GM12878 (cell line): Measurements from ENCODE around the gene TLL2. TPM values are rescaled to one million over a fixed set of nuclear protein-coding genes. Genes with fewer than 3 reads are reported as not detected.

Source experiments
- ATAC-seq: fragments of 200-7000 bp; cut with Tn5 transposase; 3 replicates; pipeline ENCODE4 v1.9.1; 2020; ENCODE audit warnings: mild to moderate bottlenecking, moderate library complexity
- BruUV-seq: library from RNA; stranded (reverse); fragments of 400-500 nt; replicated peaks from 2 replicates; lab custom pipeline; 2021; lab: Mats Ljungman, UMichigan
- CTCF ChIA-PET: fragments of 300-600 bp; sonication (Branson Sonifier 250); formaldehyde crosslinking; extraction: SDS; loops from one replicate; lab custom pipeline; 2021; ENCODE audit warnings: inconsistent platforms; lab: Yijun Ruan, JAX
- POLR2A ChIA-PET: fragments of 350-600 bp; formaldehyde crosslinking; extraction: SDS; loops from one replicate; lab custom pipeline; 2021; ENCODE audit warnings: inconsistent platforms; lab: Charles Lee
- RAD21 ChIA-PET: fragments of 300-600 bp; sonication (Branson Sonifier 250); formaldehyde crosslinking; loops from one replicate; lab custom pipeline; 2023; ENCODE audit warnings: antibody characterized with exemption; ENCODE audit not compliant: unreplicated experiment; lab: Charles Lee
- SMC1A ChIA-PET: fragments of 300-600 bp; sonication (Branson Sonifier 250); formaldehyde crosslinking; loops from one replicate; lab custom pipeline; 2023; ENCODE audit not compliant: unreplicated experiment, uncharacterized antibody; lab: Charles Lee
- DNase-seq: peaks from one replicate; pipeline ENCODE4 v3.0.0-alpha.2; 2011; ENCODE audit warnings: low read depth, low spot score
- FAIRE-seq: peaks from 3 replicates; lab custom pipeline; 2011; peaks lifted over from hg19 to GRCh38; lab: Jason Lieb, UNC
- H2AFZ ChIP-seq: 2 replicates; pipeline ENCODE4 v1.6.0; 2011; ENCODE audit warnings: low read depth, low read length, control low read depth; ENCODE audit not compliant: control insufficient read depth
- H3K27ac ChIP-seq: 2 replicates; pipeline ENCODE4 v1.5.1; 2011; ENCODE audit warnings: control low read depth; ENCODE audit not compliant: control insufficient read depth, insufficient read depth
- H3K27me3 ChIP-seq, 2 experiments: replicated peaks in 1 of 2; 2 replicates each; pipeline versions ENCODE4 v1.6.0 to v1.6.1; 2011; ENCODE audit warnings: low read length in 1 of 2; ENCODE audit not compliant: control insufficient read depth in 2 of 2, insufficient read depth in 2 of 2
- H3K36me3 ChIP-seq, 2 experiments: 2 replicates each; pipeline ENCODE4 v1.5.1; 2011; ENCODE audit warnings: low read length in 1 of 2; ENCODE audit not compliant: control insufficient read depth in 2 of 2, insufficient read depth in 2 of 2
- H3K4me1 ChIP-seq: 2 replicates; pipeline ENCODE4 v1.6.1; 2011; ENCODE audit warnings: mild to moderate bottlenecking, low read length, moderate library complexity, mixed read lengths; ENCODE audit not compliant: control insufficient read depth, insufficient read depth
- H3K4me2 ChIP-seq: 2 replicates; pipeline ENCODE4 v1.6.0; 2011; ENCODE audit warnings: control low read depth; ENCODE audit not compliant: control insufficient read depth, insufficient read depth
- H3K4me3 ChIP-seq: fragments of 200-600 bp; sonication (generic); 2 replicates; pipeline ENCODE4 v1.5.1; 2016
- H3K79me2 ChIP-seq: 2 replicates; pipeline ENCODE4 v1.6.0; 2011; ENCODE audit warnings: low read length; ENCODE audit not compliant: control insufficient read depth, insufficient read depth
- H3K9ac ChIP-seq: 2 replicates; pipeline ENCODE4 v1.8.0; 2011; ENCODE audit warnings: low read length, control low read depth, mixed read lengths; ENCODE audit not compliant: control insufficient read depth, insufficient read depth
- H3K9me3 ChIP-seq: replicated peaks from 3 replicates; pipeline ENCODE4 v1.5.1; 2011; ENCODE audit warnings: mild to moderate bottlenecking, low read length; ENCODE audit not compliant: control insufficient read depth, insufficient read depth
- H4K20me1 ChIP-seq: 2 replicates; pipeline ENCODE4 v1.6.0; 2011; ENCODE audit not compliant: control insufficient read depth, insufficient read depth
- CBFB ChIP-seq: IDR thresholded peaks from 2 replicates; pipeline ENCODE4 v1.6.1; 2016; ENCODE audit warnings: antibody characterized with exemption, low read depth
- CHD4 ChIP-seq: fragments of 200-600 bp; sonication (generic); IDR thresholded peaks from 2 replicates; pipeline ENCODE4 v1.6.1; 2016; ENCODE audit warnings: mild to moderate bottlenecking
- MLLT1 ChIP-seq: fragments of 450-650 bp; IDR thresholded peaks from 2 replicates; pipeline ENCODE4 v1.6.1; 2016; ENCODE audit warnings: mild to moderate bottlenecking
- MTA3 ChIP-seq: IDR thresholded peaks from 2 replicates; pipeline ENCODE4 v1.6.1; 2012; ENCODE audit warnings: low read length, inconsistent platforms, borderline replicate concordance
- MYC ChIP-seq: IDR thresholded peaks from 2 replicates; pipeline ENCODE4 v1.6.1; 2011; ENCODE audit warnings: mild to moderate bottlenecking, low read length, moderate library complexity, inconsistent platforms; ENCODE audit not compliant: insufficient read depth, insufficient replicate concordance, insufficient read length, severe bottlenecking
- PAX8 ChIP-seq: fragments of 450-650 bp; IDR thresholded peaks from 2 replicates; pipeline ENCODE4 v1.6.1; 2017; ENCODE audit warnings: mild to moderate bottlenecking, moderate library complexity
- PRDM15 ChIP-seq: fragments of 450-650 bp; formaldehyde crosslinking; IDR thresholded peaks from 2 replicates; pipeline ENCODE4 v1.4.0; 2020; ENCODE audit warnings: mild to moderate bottlenecking, moderate library complexity
- RUNX3 ChIP-seq: IDR thresholded peaks from 2 replicates; pipeline ENCODE4 v1.6.1; 2012; ENCODE audit warnings: low read length, inconsistent platforms
- SIN3A ChIP-seq: IDR thresholded peaks from 2 replicates; pipeline ENCODE4 v1.6.1; 2012; ENCODE audit warnings: low read depth, low read length, improper control_type of control experiment
- TAF1 ChIP-seq: IDR thresholded peaks from 2 replicates; pipeline ENCODE4 v1.6.1; 2011; ENCODE audit warnings: mild to moderate bottlenecking, low read depth, low read length, borderline replicate concordance
- TBL1XR1 ChIP-seq: IDR thresholded peaks from 2 replicates; pipeline ENCODE4 v1.6.1; 2012; ENCODE audit warnings: low read depth, low read length, improper control_type of control experiment
- TCF12 ChIP-seq: IDR thresholded peaks from 2 replicates; pipeline ENCODE4 v1.6.1; 2011; ENCODE audit warnings: low read depth, mild to moderate bottlenecking, low read length
- ZBED1 ChIP-seq: IDR thresholded peaks from 2 replicates; pipeline ENCODE4 v1.6.1; 2016; ENCODE audit warnings: borderline replicate concordance
- ZBTB11 ChIP-seq: fragments of 450-650 bp; formaldehyde crosslinking; IDR thresholded peaks from 2 replicates; pipeline ENCODE4 v1.5.0; 2022; ENCODE audit warnings: mild to moderate bottlenecking, missing genetic modification characterization
- ZNF217 ChIP-seq: fragments of 450-650 bp; IDR thresholded peaks from 2 replicates; pipeline ENCODE4 v1.6.1; 2017; ENCODE audit warnings: antibody characterized with exemption, mild to moderate bottlenecking
- ZNF274 ChIP-seq: IDR thresholded peaks from one replicate; pipeline ENCODE4 v1.8.0; 2011; ENCODE audit not compliant: insufficient read length, insufficient read depth
- WGBS: methylation state at CpG from one replicate; pipeline ENCODE4 v1.1.6; 2016; ENCODE audit warnings: low lambda C conversion rate; ENCODE audit not compliant: insufficient replicate concordance, insufficient coverage; ENCODE audit errors: missing lambda C conversion rate; 5-methylcytosine and 5-hydroxymethylcytosine counted together
- in situ Hi-C: fragments of 300-500 bp; cut with MboI; formaldehyde crosslinking; loops from 9 replicates; pipeline ENCODE4 v1.14.3; 2018; ENCODE audit warnings: mixed read lengths
- intact Hi-C: fragments of 100-400 bp; cut with micrococcal nuclease; formaldehyde crosslinking; loops from one replicate; pipeline ENCODE4 v1.14.2; 2022; ENCODE audit not compliant: unreplicated experiment
- polyA plus RNA-seq, 11 experiments: library from polyadenylated mRNA; depleted of rRNA in 4 of 11; unstranded in 6 of 11; stranded (reverse) in 5 of 11; fragments of >200 nt; fragmentation: Nextera tagmentation in 4 of 11; fragmentation: Illumina TruSeq in 1 of 11; extraction: Ambion mirVana in 4 of 11; extraction: Trizol in 1 of 11; gene quantifications; 1 replicate in 1 of 11; 2 replicates in 10 of 11; pipeline versions ENCODE4 v1.2.1 to v1.2.3, GENCODE V29; 2011 to 2016; ENCODE audit warnings: inconsistent platforms in 2 of 11, missing spikeins in 2 of 11, low read depth in 1 of 11
- total RNA-seq, 4 experiments: library from RNA; depleted of rRNA in 3 of 4; stranded (reverse); fragments of >200 nt in 3 of 4; fragmentation: Illumina TruSeq in 1 of 4; extraction: Trizol in 1 of 4; gene quantifications; 2 replicates each; pipeline versions ENCODE4 v1.2.1 to v1.2.3, GENCODE V29; 2013 to 2021

TLL2 gene
- total and polyA plus RNA-seq, 10 of the 15 experiments (the other 5 are each of a cell fraction or from before 2014, with no cell fraction given), result 0.02 to 2.1 (median 0.52) TPM

GRCh38 chr10:96532523-96532922 is 18.8 kb upstream of the TLL2 start:
- no peak overlapping the region for H2AFZ ChIP-seq
- ChIA-PET CTCF (interaction anchor here (1.2 kb wide), 1 partner anchor 63 kb away, joined by 3 read pairs; no protein-coding TSS in a partner anchor), SMC1A (interaction anchor here (1.3 to 3.5 kb wide), 2 partner anchors 12 to 19 kb away, joined by 3 to 11 read pairs; no protein-coding TSS in a partner anchor), POLR2A (no interaction called here), RAD21 (no interaction called here)
- FAIRE-seq (no peak), DNase-seq (no peak), ATAC-seq (no peak)
- WGBS, result 58% methylated on average over 1 of the region's 1 CpG
- no peak overlapping the region for H3K4me2 ChIP-seq
- in situ Hi-C loops (no loop called here), intact Hi-C loops (no loop called here)
- no peaks in the 10 kb centered on the region for H3K27me3 ChIP-seq
- no peak overlapping the region for H3K4me3 ChIP-seq
- no peaks in the 10 kb centered on the region for H3K4me1 ChIP-seq
- H3K36me3 ChIP-seq, result peaks cover 3 to 21% of the 10 kb centered on the region in 2 experiments
- BruUV-seq, result no TSS peak
- no peak overlapping the region for H3K27ac ChIP-seq
- H4K20me1 ChIP-seq, result no peaks in the 10 kb centered on the region
- H3K79me2 ChIP-seq, result no peaks in the 10 kb centered on the region; the same call in none of the 2 replicates
- no peak overlapping the region for H3K9ac ChIP-seq
- H3K9me3 ChIP-seq, result no peaks in the 10 kb centered on the region
- TF ChIP-seq CHD4 (no peak), MLLT1 (no peak), TAF1 (no peak), ZBTB11 (CRISPR knock-in tag) (no peak), PAX8 (no peak), ZBED1 (no peak), TCF12 (no peak), ZNF217 (no peak), ZNF274 (no peak), MYC (no peak), MTA3 (no peak), SIN3A (no peak), TBL1XR1 (no peak), RUNX3 (no peak), CBFB (no peak), PRDM15 (CRISPR knock-in tag) (no peak)
